ENCODE results near the gene SEZ6.

GRCh38 chr17:29007456-29007855 is 1.6 kb upstream of the SEZ6 start:
- TF ChIP-seq ZNF565 (CRISPR knock-in tag; conservative IDR thresholded peaks at IDR 0.05; ENCODE audit: low read depth): no peak
- TF ChIP-seq OSR1 (CRISPR knock-in tag; IDR thresholded peaks at IDR 0.05): no peak
- TF ChIP-seq TSHZ2 (CRISPR knock-in tag; IDR thresholded peaks at IDR 0.05): no peak
- TF ChIP-seq ARNTL (CRISPR knock-in tag; IDR thresholded peaks at IDR 0.05; ENCODE audit: borderline replicate concordance, low read depth): no peak
- TF ChIP-seq ESRRG (CRISPR knock-in tag; IDR thresholded peaks at IDR 0.05): no peak
- no peak for TF ChIP-seq ZFP3 (CRISPR knock-in tag; IDR thresholded peaks at IDR 0.05)

All from SK-N-SH treated with all-trans-retinoic acid at 6 μM for 48 hours (cell line).